ENCODE measurements around the gene SIK3. TPM values are rescaled to one million over a fixed set of nuclear protein-coding genes. Genes with fewer than 3 reads are reported as not detected.
A peak's percentile ranks its signal among the peaks of the same experiment; 100 is the strongest.
"Not testable (repeated sequence)": the region's sequence is repeated elsewhere in the genome, so short reads cannot be mapped to it uniquely, and the experiment has no call there.

SIK3 gene
- total RNA-seq, 1 experiment from 2014 or later, result 4.1 TPM

DNA sequence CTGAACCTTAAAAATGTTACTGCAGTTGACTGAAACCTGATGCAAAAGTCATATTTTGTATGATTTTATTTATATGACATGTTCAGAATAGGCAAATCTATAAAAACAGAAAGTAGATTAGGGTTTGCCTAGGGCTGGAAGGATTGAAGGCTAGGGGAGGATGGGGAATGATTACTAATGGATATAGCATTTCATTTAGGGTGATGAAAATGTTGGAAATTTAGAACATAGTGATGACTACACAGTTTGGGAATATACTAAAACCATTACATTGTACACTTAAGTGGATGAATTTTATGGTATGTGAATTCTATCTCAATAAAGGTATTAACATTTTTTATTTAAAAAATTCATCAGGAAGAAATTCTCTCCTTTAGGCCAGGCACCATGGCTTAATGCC lies 22.9 kb upstream of the SIK3 start:
- no peak overlapping the region for H3K4me3 ChIP-seq
- no peaks in the 10 kb centered on the region for H3K27me3 ChIP-seq
- H3K9me3 ChIP-seq, result no peaks in the 10 kb centered on the region
- H3K36me3 ChIP-seq, result no peaks in the 10 kb centered on the region
- DNase-seq, result no peak

DNA sequence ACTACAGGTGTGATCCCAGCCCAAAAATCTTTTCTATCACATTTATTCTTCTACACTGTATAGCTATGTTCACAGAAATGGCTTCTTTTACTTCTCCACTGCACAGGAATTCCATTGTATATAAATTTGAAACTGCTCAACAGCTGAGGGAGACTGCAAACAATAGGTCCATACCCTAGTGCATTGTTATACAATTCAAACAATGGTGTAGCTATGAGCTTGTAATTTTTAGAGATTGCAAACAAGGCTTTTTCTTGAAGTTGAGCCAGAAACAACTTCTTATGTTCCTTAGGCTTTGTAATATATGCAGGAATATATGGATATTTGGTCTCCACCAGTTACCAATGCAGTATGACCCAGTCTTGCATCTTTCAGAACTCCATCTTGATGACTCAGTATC lies 19.5 kb upstream of the SIK3 start:
- Histone ChIP-seq H3K27me3 (no peaks in the 10 kb centered on the region), H3K36me3 (no peaks in the 10 kb centered on the region), H3K9me3 (no peaks in the 10 kb centered on the region), H3K4me3 (no peak overlapping the region)
- no peak for DNase-seq

DNA sequence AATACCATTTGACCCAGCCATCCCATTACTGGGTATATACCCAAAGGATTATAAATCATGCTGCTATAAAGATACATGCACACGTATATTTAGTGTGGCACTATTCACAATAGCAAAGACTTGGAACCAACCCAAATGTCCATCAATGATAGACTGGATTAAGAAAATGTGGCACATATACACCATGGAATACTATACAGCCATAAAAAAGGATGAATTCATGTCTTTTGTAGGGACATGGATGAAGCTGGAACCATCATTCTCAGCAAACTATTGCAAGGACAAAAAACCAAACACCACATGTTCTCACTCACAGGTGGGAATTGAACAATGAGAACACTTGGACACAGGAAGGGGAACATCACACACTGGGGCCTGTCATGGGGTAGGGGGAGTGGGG lies 14.7 kb upstream of the SIK3 start:
- not testable (repeated sequence) for H3K27me3 ChIP-seq, DNase-seq, H3K4me3 ChIP-seq, H3K9me3 ChIP-seq, H3K36me3 ChIP-seq

DNA sequence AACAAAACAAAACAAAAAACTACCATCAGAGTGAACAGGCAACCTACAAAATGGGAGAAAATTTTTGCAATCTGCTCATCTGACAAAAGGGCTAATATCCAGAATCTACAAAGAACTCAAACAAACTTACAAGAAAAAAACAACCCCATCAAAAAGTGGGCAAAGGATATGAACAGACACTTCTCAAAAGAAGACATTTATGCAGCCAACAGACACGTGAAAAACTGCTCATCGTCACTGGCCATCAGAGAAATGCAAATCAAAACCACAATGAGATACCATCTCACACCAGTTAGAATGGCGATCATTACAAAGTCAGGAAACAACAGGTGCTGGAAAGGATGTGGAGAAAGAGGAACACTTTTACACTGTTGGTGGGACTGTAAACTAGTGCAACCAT lies 14.3 kb upstream of the SIK3 start:
- H3K36me3 ChIP-seq, result not testable (repeated sequence)

DNA sequence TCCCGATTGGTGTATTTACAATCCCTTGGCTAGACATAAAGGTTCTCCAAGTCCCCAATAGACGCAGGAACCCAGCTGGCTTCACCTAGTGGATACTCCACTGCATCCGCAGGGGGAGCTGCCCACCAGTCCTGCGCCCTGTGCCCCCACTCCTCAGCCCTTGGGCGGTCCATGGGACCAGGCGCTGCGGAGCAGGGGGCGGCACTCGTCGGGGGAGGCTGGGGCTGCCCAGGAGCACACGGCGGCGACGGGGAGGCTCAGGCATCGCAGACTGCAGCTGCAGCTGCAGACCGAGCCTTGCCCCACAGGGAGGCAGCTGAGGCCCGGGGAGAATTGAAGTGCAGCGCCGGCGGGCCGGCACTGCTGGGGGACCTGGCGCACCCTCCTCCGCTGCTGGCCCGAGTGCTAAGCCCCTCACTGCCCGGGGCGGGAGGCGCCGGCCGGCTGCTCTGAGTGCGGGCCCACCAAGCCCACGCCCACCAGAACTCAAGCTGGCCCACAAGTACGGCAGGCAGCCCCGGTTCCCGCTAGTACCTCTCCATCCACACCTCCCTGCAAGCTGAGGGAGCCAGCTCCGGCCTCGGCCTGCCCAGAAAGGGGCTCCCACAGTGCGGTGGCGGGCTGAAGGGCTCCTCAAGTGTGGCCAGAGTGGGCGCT lies 12.2 kb upstream of the SIK3 start:
- Histone ChIP-seq H3K36me3 (no peaks in the 10 kb centered on the region), H3K4me3 (no peak overlapping the region), H3K27me3 (no peaks in the 10 kb centered on the region), H3K9me3 (no peaks in the 10 kb centered on the region)
- no peak for DNase-seq

More for the DNA sequence above, 14.3 kb upstream of the SIK3 start:
- not testable (repeated sequence) for H3K27me3 ChIP-seq, DNase-seq, H3K4me3 ChIP-seq, H3K9me3 ChIP-seq

DNA sequence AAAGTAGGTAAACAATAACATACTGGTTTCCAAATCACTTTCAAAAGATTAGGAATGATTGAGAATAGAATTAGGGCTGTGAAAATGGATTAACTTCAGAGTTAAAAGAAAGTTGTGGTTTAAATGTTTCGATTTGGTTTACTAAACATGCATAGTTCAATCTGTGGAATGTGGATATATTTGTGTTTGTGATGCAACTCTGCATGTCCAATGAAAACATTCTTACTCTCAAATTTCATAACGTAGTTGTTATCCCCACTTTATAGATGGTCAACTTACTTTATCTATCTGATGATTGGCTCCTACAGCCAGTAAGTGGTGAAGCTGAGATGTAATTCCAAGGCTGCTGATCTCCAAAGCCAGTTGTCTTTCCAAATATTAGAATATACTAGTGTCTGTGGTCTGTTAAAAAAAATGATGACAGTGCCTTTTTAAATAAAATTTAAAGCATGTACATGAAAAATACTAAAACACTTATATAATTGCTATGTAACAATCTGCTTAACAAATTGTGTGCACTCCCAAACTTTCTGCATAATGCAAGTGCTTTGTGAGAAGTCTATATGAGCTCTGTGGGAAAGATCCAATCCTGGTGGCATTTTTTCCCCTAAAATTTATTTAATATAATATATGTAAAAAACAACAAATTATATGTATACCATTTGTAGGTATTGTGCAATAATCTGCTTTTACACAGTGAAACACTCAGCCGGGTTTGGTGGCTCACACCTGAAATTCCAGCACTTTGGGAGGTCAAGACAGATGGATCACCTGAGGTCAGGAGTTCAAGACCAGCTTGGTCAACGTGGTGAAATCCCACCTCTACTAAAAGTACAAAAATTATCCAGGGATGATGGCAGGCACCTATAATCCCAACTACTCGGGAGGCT lies 9.7 kb upstream of the SIK3 start:
- Histone ChIP-seq H3K36me3 (no peaks in the 10 kb centered on the region), H3K27me3 (no peaks in the 10 kb centered on the region), H3K9me3 (no peaks in the 10 kb centered on the region), H3K4me3 (no peak overlapping the region)
- no peak for DNase-seq

DNA sequence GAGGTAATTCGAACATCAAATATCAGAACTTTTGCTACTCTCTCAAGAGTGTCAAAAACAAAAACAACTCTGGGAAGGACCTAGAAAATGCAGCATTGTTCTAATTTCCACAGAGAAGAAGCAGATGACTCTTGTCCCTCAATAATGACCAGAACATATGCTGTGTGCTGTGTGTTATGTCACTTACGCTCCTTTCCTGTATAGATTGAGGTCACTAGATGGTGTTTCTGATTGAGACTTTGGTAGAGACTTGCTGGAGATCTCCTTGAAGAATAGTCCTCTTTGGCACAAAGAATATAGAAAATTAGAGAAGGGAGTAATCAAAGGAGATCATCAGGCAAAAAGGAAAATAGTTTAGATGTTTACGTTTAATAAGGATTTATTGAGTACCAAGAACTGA lies 2.3 kb upstream of the SIK3 start:
- DNase-seq, result no peak
- Histone ChIP-seq H3K27me3 (no peaks in the 10 kb centered on the region), H3K9me3 (no peaks in the 10 kb centered on the region), H3K36me3 (no peaks in the 10 kb centered on the region), H3K4me3 (no peak overlapping the region)

DNA sequence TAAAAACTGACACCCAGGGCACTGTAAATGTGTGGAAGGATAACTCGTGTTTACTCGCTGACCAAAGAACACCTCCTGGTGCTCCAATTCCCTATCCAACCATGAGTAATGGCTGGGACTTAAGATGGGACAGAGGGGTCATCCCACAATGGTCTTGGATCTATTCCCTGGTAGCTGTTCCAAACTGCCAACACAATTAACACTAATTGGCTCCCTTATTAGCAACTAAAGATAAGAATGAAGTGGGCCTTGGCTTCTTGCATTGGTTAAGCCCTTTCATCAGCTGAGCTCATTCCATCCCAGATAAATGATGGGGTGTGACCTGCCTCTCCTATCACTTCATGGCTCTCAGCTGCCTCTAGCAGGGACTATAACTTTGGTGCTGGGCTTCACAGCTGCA lies 1.5 kb upstream of the SIK3 start:
- Histone ChIP-seq H3K9me3 (no peaks in the 10 kb centered on the region), H3K36me3 (no peaks in the 10 kb centered on the region), H3K27me3 (no peaks in the 10 kb centered on the region), H3K4me3 (no peak overlapping the region)
- no peak for DNase-seq

DNA sequence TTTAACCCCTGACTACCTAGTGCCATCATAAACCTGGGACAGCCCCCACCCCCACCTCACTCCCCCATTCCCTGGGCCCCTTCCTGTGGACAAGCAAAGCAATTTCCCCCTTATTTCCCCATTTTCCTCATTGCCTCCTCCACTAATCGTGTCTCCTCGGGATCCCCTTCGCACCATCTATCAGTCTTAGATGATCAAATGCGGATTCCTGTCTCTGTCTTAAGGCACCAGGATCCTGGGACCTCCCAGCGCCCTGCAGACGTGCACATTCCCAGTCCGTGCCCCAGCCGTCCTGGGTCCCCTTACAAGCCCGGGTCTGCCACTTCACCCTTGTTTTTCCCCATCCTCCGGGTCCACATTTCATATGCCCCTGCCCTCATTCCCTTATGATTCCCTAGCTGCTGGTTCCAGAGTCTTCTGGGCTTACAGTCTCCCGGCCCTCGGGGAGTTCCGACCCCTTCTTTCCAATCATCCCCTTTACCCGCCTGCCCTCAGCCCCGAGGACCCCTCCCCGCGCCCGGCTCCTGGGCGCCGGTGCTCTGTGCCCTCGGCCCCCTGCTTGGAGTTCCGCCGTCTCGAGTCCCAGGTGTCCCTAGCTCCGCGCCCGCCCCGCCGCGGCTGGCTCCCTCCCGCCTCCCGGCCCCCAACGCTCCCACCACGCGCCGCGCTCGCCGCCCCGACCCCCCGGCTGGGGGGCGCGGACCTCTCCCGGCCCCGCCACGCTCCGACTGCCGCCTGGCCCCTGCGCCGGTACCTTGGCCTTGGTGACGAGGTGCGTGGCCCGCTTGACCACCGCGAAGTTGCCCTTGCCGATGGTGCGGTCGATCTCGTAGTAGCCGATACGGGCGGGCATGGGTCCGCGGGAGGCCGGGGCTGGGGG lies 599 bp downstream of the SIK3 start:
- H3K4me3 ChIP-seq, result peak overlapping the region; percentile 82
- DNase-seq, result peak; percentile 26
- H3K27me3 ChIP-seq, result no peaks in the 10 kb centered on the region
- H3K9me3 ChIP-seq, result no peaks in the 10 kb centered on the region
- no peaks in the 10 kb centered on the region; the same call in 1 of the 2 replicates for H3K36me3 ChIP-seq

DNA sequence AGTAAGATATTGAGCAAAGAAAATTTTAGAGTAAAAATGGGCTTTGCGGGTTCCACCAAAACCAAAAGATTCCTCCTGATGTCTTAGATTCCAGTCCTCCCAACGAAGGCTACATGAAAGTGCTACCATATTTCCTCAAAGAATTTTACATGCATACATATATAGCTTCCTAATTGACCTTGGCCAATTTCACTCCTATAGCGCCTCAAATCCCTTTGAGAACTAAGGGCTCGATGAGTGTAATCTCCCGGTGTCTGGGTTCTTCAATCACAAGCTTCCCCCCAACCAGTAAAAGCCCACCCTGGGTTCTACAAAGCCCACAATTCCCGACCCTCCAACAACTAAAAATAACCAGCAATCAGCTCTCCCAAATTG lies 1.2 kb downstream of the SIK3 start:
- peak overlapping the region; percentile 82 for H3K4me3 ChIP-seq
- H3K9me3 ChIP-seq, result no peaks in the 10 kb centered on the region
- no peaks in the 10 kb centered on the region for H3K27me3 ChIP-seq
- peaks cover 4% of the 10 kb centered on the region; the same call in 1 of the 2 replicates for H3K36me3 ChIP-seq
- no peak for DNase-seq

DNA sequence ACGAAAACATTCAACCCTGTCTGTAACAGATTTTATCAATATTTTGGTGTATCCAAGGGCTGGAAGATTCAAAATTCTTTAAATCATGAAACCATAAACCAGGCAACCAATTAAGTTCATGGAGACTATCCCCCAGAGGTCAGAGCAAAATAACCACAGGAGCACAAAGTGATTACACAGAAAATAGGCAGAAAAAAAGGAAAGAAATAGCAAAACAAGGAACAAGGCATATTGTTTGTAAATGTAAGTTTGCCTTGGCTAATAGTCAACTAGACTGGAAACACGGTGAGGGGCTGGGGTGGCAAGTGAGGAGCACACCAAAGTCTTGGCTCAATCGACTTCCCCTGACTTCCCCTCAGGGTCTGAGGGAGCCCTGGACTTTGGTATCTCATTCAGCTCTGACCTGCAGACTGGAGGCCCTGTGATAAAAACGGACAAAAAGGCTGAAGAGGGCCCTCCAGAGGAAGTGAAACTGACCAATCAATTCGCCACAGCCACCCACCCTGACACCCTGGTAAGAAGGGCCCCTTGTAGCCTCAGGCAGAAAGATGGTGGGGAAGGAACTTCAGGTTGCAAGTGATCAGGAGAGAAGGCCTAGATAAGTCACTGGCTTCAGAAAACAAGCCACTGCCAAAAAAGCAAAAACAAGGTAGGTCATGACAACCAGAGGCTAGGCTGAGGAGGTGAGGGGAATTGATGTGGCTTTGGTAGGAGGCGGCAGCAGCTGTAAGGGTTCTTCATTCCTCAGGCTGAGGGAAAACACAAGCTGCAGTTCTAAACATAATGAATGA lies 1.8 kb downstream of the SIK3 start:
- Histone ChIP-seq H3K27me3 (no peaks in the 10 kb centered on the region), H3K36me3 (peaks cover 4% of the 10 kb centered on the region; the same call in 1 of the 2 replicates), H3K9me3 (no peaks in the 10 kb centered on the region), H3K4me3 (peak overlapping the region; percentile 82)
- no peak for DNase-seq

DNA sequence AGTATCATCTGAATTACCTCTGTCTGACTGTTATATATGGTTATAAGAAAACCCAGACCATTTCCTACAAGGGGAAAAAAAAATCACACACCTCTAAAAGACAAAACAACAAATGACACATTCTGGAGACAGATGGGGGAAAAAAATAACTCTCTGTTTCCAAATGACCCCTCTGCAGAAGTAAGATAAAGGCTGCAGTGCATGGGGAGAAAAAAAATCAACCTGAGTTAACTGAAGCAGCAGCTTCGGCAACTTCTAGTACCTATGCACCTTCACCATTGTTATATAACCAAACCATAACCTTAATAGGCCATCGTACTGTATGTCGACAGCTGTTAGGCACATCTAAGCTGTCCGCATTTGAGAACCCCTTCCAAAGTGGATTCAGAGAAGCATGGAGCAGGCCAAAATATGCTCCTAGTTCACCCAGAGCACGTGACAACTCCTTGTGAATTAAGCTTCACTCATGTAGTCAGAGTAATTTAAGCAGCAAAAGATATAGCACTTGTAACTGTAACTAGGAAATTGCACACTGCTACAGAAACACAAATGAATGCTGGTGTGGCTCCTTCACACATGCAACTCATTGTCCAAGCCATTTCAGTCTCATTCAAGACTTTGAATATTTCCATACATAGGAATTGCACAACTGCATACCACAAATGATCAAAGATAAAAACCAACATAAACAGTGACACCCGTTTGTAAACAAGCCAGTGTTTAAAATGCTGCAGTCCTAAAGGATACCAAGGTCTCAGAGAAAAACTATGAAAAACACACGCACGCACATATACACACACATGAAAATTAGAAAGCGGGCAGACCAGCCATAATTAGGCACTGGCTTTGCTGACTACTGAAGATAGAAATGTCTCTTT lies 2.7 kb downstream of the SIK3 start:
- Histone ChIP-seq H3K9me3 (no peaks in the 10 kb centered on the region), H3K4me3 (peak overlapping the region; percentile 82; the same call in 1 of the 2 replicates), H3K27me3 (no peaks in the 10 kb centered on the region), H3K36me3 (peaks cover 4% of the 10 kb centered on the region; the same call in 1 of the 2 replicates)
- no peak for DNase-seq

DNA sequence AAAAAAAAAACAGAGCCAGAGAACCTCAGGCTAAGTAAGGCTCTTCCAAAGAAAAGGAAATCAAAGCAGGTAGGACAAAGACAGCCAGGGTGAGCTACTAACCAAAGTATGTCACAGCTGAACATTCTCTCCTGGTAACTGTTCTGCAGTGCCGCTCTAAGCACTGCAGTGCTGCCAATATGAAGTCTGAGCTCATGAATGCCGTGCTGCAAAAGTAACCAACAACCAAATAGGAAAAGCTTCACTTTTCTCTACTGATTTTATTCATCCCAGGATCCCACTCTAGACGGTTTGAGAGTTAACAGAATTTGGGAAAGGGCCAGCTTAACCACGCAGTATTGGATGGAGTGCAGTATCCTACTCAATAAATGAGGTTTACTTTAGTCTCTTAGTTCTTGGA lies 3.5 kb downstream of the SIK3 start:
- H3K36me3 ChIP-seq, result peaks cover 4% of the 10 kb centered on the region; the same call in 1 of the 2 replicates
- H3K27me3 ChIP-seq, result no peaks in the 10 kb centered on the region
- no peak overlapping the region for H3K4me3 ChIP-seq
- peak; percentile 31 for DNase-seq
- H3K9me3 ChIP-seq, result no peaks in the 10 kb centered on the region

DNA sequence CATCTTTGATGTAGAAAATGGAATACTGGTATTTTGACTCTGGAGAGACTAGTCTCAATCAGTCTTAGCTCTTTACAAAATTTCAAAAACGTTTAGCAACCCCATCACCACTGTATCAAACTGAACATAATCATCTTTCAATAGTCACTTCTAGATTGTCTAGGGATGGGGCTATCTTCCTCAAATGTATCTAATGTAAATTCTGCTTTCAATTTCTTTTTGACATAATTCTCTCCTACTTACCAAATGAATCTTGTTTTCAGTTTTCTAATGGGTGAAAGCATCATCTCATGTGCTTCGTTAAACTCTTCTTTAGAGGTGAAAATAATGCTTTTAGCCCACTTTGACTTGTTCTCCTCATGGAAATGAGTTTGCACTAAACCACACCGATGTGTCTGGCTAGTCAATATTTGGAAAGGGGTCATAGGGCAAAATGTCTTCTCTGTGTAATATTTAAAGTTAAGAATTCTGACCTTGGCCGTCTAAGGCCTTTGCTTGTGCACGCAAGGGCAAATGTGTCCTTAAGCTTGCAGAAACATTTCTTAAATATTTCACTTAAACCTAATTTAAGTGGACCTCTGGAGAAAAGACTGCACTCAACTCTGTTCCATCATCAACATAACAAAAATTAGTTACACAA lies 5.2 kb downstream of the SIK3 start:
- no peaks in the 10 kb centered on the region for H3K9me3 ChIP-seq
- H3K36me3 ChIP-seq, result peaks cover 4% of the 10 kb centered on the region; the same call in 1 of the 2 replicates
- DNase-seq, result no peak
- H3K4me3 ChIP-seq, result no peak overlapping the region
- H3K27me3 ChIP-seq, result no peaks in the 10 kb centered on the region
